ENCODE results near the gene PELI1.
A peak's percentile ranks its signal among the peaks of the same experiment; 100 is the strongest.

Gene PELI1

GRCh38 chr2:64122358-64122757 is 21.9 kb downstream of the PELI1 start:
- no peak for TF ChIP-seq MAX (IDR thresholded peaks at IDR 0.05)
- TF ChIP-seq CREB1 (IDR thresholded peaks at IDR 0.05; ENCODE audit: low read depth), result no peak
- no peak for TF ChIP-seq USF1 (IDR thresholded peaks at IDR 0.05)
- TF ChIP-seq TAF1 (IDR thresholded peaks at IDR 0.05; ENCODE audit: low read depth), result no peak
- no peak for TF ChIP-seq YY1 (IDR thresholded peaks at IDR 0.05; ENCODE audit: low read depth)
- TF ChIP-seq FOXM1 (IDR thresholded peaks at IDR 0.05; ENCODE audit: borderline replicate concordance, low read depth), result no peak
- TF ChIP-seq RAD21 (IDR thresholded peaks at IDR 0.05; ENCODE audit: low read depth), result no peak
- no peak for TF ChIP-seq NFIC (IDR thresholded peaks at IDR 0.05)
- no peak for TF ChIP-seq EGR1 (IDR thresholded peaks at IDR 0.05)
- TF ChIP-seq CEBPB (IDR thresholded peaks at IDR 0.05), result no peak

GRCh38 chr2:64120928-64121327 is 23.3 kb downstream of the PELI1 start:
- TF ChIP-seq TEAD4 (IDR thresholded peaks at IDR 0.05) (peak; percentile 3; the same call in 1 of the 2 replicates), YY1 (IDR thresholded peaks at IDR 0.05; ENCODE audit: low read depth) (no peak)

GRCh38 chr2:64120008-64120407 is 24.2 kb downstream of the PELI1 start:
- TF ChIP-seq EP300 (IDR thresholded peaks at IDR 0.05; ENCODE audit: borderline replicate concordance) (no peak), REST (IDR thresholded peaks at IDR 0.05; ENCODE audit: low read depth) (no peak), FOXM1 (IDR thresholded peaks at IDR 0.05; ENCODE audit: borderline replicate concordance, low read depth) (no peak), RAD21 (IDR thresholded peaks at IDR 0.05; ENCODE audit: low read depth) (no peak), ZBTB7A (IDR thresholded peaks at IDR 0.05; ENCODE audit: low read depth) (no peak)

- TF ChIP-seq CREB1 (IDR thresholded peaks at IDR 0.05; ENCODE audit: low read depth), result no peak
- no peak for TF ChIP-seq TEAD4 (IDR thresholded peaks at IDR 0.05)
- TF ChIP-seq ZBTB7A (IDR thresholded peaks at IDR 0.05; ENCODE audit: low read depth), result no peak
- no peak for TF ChIP-seq MAX (IDR thresholded peaks at IDR 0.05)
- no peak for TF ChIP-seq USF1 (IDR thresholded peaks at IDR 0.05)
- TF ChIP-seq NFIC (IDR thresholded peaks at IDR 0.05), result no peak
- TF ChIP-seq EP300 (IDR thresholded peaks at IDR 0.05; ENCODE audit: borderline replicate concordance), result no peak
- no peak for TF ChIP-seq TAF1 (IDR thresholded peaks at IDR 0.05; ENCODE audit: low read depth)
- TF ChIP-seq RAD21 (IDR thresholded peaks at IDR 0.05; ENCODE audit: low read depth), result no peak
- no peak for TF ChIP-seq EGR1 (IDR thresholded peaks at IDR 0.05)
- no peak for TF ChIP-seq CEBPB (IDR thresholded peaks at IDR 0.05)
- TF ChIP-seq REST (IDR thresholded peaks at IDR 0.05; ENCODE audit: low read depth), result no peak
- no peak for TF ChIP-seq TCF12 (IDR thresholded peaks at IDR 0.05; ENCODE audit: low read depth)
- no peak for TF ChIP-seq FOXM1 (IDR thresholded peaks at IDR 0.05; ENCODE audit: borderline replicate concordance, low read depth)
- TF ChIP-seq YY1 (IDR thresholded peaks at IDR 0.05; ENCODE audit: low read depth), result no peak
These were observed 24.9 kb downstream of the PELI1 start for GRCh38 chr2:64119369-64119768.

- TF ChIP-seq CEBPB (IDR thresholded peaks at IDR 0.05), result no peak
- TF ChIP-seq CREB1 (IDR thresholded peaks at IDR 0.05; ENCODE audit: low read depth), result no peak
- no peak for TF ChIP-seq FOXM1 (IDR thresholded peaks at IDR 0.05; ENCODE audit: borderline replicate concordance, low read depth)
- no peak for TF ChIP-seq MAX (IDR thresholded peaks at IDR 0.05)
- no peak for TF ChIP-seq REST (IDR thresholded peaks at IDR 0.05; ENCODE audit: low read depth)
- TF ChIP-seq TAF1 (IDR thresholded peaks at IDR 0.05; ENCODE audit: low read depth), result no peak
- TF ChIP-seq ZBTB7A (IDR thresholded peaks at IDR 0.05; ENCODE audit: low read depth), result no peak
- TF ChIP-seq TCF12 (IDR thresholded peaks at IDR 0.05; ENCODE audit: low read depth), result no peak
- TF ChIP-seq EGR1 (IDR thresholded peaks at IDR 0.05), result no peak
- TF ChIP-seq YY1 (IDR thresholded peaks at IDR 0.05; ENCODE audit: low read depth), result no peak
- no peak for TF ChIP-seq USF1 (IDR thresholded peaks at IDR 0.05)
These were observed 28.2 kb downstream of the PELI1 start for GRCh38 chr2:64115808-64116598.

Data from Ishikawa (cell line).